K562 treated with DMSO at 1 percent for 4 hours (cell line): Measurements from ENCODE around the gene DNMT1. TPM values are rescaled to one million over a fixed set of nuclear protein-coding genes. Genes with fewer than 3 reads are reported as not detected.

ENCODE experiments used
- total RNA-seq: library from RNA; unstranded; fragments of 300-600 nt; gene quantifications from 2 replicates; pipeline ENCODE4 v1.2.3, GENCODE V29; 2022; ENCODE audit not compliant: insufficient read depth

The DNMT1 gene
- 140 and 183 TPM in 2 replicates for total RNA-seq

DNA sequence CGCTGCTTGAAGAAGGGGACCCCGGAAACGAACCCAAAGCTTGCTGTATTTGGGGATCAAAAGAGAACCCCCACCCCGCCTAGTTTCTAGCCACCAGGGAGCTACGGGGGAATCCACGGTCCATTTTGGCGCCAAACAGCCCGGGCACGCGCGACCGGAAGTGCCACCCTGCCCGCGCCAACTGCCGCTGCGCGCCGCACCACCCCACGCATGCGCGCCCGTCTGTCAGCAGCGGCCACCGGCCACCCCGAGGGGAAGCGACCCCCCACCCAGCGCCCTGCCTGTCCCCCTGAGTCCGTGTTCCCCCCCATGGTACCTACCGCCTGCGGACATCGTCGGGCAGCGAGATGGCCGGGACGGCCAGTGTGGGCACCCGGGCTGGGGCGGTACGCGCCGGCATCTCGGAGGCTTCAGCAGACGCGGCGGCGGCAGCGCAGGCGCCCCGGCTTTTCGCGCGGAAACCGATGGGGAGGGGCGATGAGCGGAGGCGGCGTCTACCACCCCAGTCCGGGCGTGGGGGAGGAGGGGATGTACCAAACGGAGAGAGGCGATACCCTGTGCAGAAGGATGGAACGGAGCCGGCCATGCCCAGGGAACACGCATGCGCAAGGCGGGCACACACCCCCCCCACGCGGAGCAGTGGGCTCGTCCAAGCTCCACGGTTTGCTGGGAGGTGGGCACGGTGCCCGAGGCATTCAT is at the start of gene DNMT1:
Gene DNMT1 (minus strand): TSS at position 454 of the 699 bp plus-strand sequence. CDS start 54 bp downstream, at position 400.

DNA sequence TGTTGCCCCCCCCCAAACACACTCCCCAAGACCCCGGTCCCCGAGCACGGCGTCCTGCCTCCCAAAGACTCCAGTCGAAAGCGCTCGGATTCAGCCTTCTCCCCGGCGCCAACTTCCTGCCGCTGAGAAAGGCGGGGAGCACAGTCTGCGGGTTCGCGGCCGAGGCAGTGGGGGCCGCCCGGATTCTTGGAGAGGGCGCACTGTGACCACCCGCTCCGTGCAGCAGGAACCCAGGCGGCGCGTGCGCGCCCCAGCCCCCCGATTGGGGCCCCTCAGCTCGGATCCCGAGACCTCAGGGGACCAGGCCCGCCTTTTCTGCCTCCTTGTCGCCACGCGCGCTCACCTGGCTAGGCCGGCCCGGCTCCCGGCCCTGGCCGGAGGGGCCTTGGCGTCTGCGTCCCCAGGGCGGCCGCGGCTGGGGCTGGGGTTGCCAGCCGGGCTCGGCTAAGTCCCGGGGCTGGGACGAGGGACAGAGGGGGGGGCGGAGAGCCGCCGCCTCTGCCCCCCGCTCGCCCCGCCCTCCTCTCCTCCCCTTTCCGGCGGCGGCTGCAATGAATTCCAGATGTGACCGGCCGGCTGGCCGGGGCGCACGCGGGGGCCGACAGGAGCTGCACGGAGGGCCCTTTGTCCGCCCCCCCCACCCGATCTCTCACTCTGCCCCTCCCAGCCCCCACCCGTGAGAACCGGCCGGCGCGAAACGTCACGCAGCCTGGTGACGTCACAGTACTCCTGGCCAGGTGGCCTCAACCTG is 36.3 kb upstream of the DNMT1 start, which contains the start of gene S1PR2:
Gene S1PR2 (minus strand): TSS at position 471 of the 751 bp plus-strand sequence. CDS start 6,426 bp downstream, outside the sequence.

DNA sequence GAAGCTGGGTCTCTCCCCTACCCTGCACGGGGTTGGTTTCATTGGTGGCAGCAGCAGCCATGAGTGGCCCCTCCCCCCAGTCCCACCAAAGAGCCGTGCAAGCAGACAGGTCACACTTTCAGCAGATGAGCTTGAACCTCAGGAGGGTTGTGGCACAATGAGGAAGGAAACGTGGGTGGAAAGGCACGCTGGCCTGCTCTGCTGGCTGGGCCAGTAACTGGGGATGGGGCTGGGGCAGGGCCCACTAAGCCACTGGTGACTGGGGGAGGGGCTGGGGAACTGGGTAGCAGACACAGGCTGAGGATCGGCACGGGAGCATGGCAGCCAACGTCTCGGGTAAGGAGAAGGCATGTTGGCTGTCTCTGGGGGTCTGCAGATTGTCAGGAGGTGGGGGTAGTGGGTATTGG is 83.3 kb downstream of the DNMT1 start, which contains the start of gene P2RY11:
Gene P2RY11 (plus strand): TSS at position 289 of the 407 bp plus-strand sequence. CDS start 29 bp downstream, at position 318.

DNA sequence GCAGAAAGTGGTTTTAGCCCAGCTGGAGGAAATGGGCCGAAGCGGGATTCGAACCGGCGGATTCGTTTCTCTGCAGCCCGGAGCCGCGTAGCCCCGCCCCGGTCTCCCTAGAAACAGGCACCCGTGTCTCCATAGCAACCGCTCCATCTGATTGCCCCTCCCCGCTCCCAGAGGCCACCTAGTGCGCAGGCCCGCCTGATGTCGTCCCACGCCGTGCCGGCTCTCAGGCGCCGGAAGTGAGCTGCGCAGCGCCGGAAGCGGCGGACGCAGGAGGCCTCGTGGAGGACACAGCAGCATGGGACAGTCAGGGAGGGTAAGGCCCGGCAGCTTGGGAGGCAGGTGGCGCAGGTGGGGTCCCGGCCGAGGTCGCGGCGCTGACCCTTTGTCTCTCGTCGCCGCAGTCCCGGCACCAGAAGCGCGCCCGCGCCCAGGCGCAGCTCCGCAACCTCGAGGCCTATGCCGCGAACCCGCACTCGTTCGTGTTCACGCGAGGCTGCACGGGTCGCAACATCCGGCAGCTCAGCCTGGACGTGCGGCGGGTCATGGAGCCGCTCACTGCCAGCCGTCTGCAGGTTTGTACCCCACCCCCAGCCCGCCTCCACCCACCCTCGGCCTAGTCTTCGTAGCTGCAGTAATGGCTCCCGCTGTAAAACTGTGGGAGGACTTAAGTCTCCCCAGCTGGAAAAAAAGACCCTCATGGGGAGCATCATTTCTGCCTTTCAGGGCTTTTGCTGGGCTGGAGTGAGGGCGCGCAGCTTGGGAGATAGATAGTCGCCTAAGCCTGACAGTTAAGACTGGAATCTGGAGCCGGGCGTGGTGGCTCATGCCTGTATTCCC is 88.4 kb downstream of the DNMT1 start, which contains the start of gene PPAN:
Gene PPAN (plus strand): TSS at position 263 of the 837 bp plus-strand sequence. CDS start 33 bp downstream, at position 296.

DNA sequence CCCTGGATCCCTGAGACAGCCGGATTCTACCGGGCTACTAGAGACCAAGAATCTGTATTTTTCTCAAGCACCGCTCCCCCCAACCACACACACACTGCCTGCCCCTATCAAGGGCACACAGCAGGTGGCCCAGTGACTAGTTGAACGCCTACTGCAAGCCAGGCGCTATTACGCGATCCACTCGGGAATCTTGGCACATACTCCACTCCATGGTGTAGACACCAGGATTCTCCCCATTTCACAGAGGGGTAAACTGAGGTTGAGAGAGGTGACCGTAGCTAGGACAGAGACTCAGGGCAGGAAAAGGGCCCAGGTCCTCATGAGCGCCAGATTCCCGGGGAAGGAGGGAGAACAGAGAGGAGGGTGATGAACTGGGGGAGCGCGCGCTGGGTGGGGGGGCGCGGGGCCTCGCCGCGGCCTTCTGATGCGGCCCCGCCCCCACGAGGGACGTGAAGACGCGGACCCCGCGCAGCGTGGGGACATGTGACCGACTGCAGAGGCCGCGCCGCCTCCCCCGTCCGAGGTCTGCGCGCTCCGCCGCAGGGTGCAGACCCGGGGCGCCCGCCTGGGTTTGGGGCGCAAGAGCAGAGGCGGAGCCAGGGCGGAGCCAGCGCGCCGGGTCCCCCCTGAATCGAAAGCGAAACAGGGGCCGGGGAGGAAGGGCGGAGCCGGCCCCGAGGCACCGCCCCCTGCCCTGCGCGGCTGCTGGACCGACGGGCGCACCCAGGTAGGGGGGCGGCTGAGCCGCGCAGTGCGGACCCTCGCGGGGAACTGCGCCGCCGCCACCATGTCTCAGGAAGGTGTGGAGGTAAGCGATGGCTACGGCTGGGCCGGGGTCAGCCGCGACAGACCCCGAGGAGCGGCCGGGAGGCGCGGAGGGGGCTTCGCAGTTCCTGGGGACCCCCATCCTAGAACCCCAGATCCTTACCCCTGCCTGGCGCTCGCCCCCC is 108.8 kb downstream of the DNMT1 start, which contains the start of gene SHFL:
Gene SHFL (plus strand): TSS at position 677 of the 950 bp plus-strand sequence. CDS start 111 bp downstream, at position 788.

Other genes with a start within 250 kb of the DNMT1 start
- not detected in 2 replicates for gene COL5A3, start 184.4 kb downstream of the DNMT1 start, total RNA-seq
- not detected in 2 replicates for gene RDH8, start 181.5 kb downstream of the DNMT1 start, total RNA-seq
- gene SHFL, start 108.6 kb downstream of the DNMT1 start, total RNA-seq = 19.4 and 25.1 TPM in 2 replicates
- 0.76 TPM in 1 of 2 replicates, not detected in the other for gene ANGPTL6, start 92.3 kb downstream of the DNMT1 start, total RNA-seq
- gene PPAN, start 88.6 kb downstream of the DNMT1 start, total RNA-seq = 22.8 and 35.9 TPM in 2 replicates
- gene P2RY11, start 83.3 kb downstream of the DNMT1 start, total RNA-seq = 10.7 and 16.4 TPM in 2 replicates
- 345 and 378 TPM in 2 replicates for gene EIF3G, start 75.1 kb downstream of the DNMT1 start, total RNA-seq
- gene S1PR2, start 36.4 kb upstream of the DNMT1 start, total RNA-seq = 1.7 and 1.9 TPM in 2 replicates
- gene MRPL4, start 57.3 kb upstream of the DNMT1 start, total RNA-seq = 128 and 153 TPM in 2 replicates
- gene ICAM1, start 76.2 kb upstream of the DNMT1 start, total RNA-seq = 42.4 and 49.5 TPM in 2 replicates
- gene ICAM4, start 92.0 kb upstream of the DNMT1 start, total RNA-seq = 87.1 and 92.6 TPM in 2 replicates
- 37.0 and 39.1 TPM in 2 replicates for gene ICAM5, start 95.0 kb upstream of the DNMT1 start, total RNA-seq
- 6.8 and 13.6 TPM in 2 replicates for gene ZGLP1, start 114.9 kb upstream of the DNMT1 start, total RNA-seq
- gene FDX2, start 121.1 kb upstream of the DNMT1 start, total RNA-seq = 27.8 and 42.6 TPM in 2 replicates
- 60.1 and 84.3 TPM in 2 replicates for gene RAVER1, start 138.6 kb upstream of the DNMT1 start, total RNA-seq
- gene ICAM3, start 144.7 kb upstream of the DNMT1 start, total RNA-seq = 8.1 and 15.6 TPM in 2 replicates
- gene TYK2, start 185.6 kb upstream of the DNMT1 start, total RNA-seq = 128 and 144 TPM in 2 replicates
- 266 and 284 TPM in 2 replicates for gene CDC37, start 208.6 kb upstream of the DNMT1 start, total RNA-seq
- gene PDE4A, start 225.6 kb upstream of the DNMT1 start, total RNA-seq = 8.9 and 20.3 TPM in 2 replicates